NCI-H69 (cell line): ENCODE results near the gene GCNA.

Source experiments
- DNase-seq: peaks from one replicate; lab custom pipeline; 2025; lab: John Stamatoyannopoulos, UW

The GCNA gene

GRCh38 chrX:71578253-71579135, at the start of gene GCNA:
TSS of gene GCNA (plus strand) at chrX:71578437. CDS start at chrX:71580822, 2,385 bp downstream.
- no peak for DNase-seq

GRCh38 chrX:71532078-71532752, 46.0 kb upstream of the GCNA start:
- peak; percentile 62 for DNase-seq

- peak; percentile 97 for DNase-seq
Observed at GRCh38 chrX:71532753-71533425, 45.3 kb upstream of the GCNA start, which contains the start of gene OGT. TSS of gene OGT (plus strand) at chrX:71533104. CDS start at chrX:71533300, 196 bp downstream.

- DNase-seq = peak; percentile 60
Observed at GRCh38 chrX:71533516-71533850, 44.8 kb upstream of the GCNA start.

- peak; percentile 83 for DNase-seq
Observed at GRCh38 chrX:71533851-71534561, 44.2 kb upstream of the GCNA start.

- DNase-seq = peak; percentile 19
Observed at GRCh38 chrX:71534773-71535544, 43.3 kb upstream of the GCNA start.

GRCh38 chrX:71536285-71536684, 42.0 kb upstream of the GCNA start:
- no peak for DNase-seq

- no peak for DNase-seq
Observed at GRCh38 chrX:71537743-71538142, 40.5 kb upstream of the GCNA start.

- no peak for DNase-seq
Observed at GRCh38 chrX:71540801-71541200, 37.4 kb upstream of the GCNA start.

GRCh38 chrX:71541210-71542022, 36.8 kb upstream of the GCNA start:
- DNase-seq = no peak

- DNase-seq = peak; percentile 18
Observed at GRCh38 chrX:71542411-71542810, 35.8 kb upstream of the GCNA start.

- no peak for DNase-seq
Observed at GRCh38 chrX:71542825-71543224, 35.4 kb upstream of the GCNA start.

GRCh38 chrX:71543316-71543715, 34.9 kb upstream of the GCNA start:
- no peak for DNase-seq

GRCh38 chrX:71545364-71545763, 32.9 kb upstream of the GCNA start:
- no peak for DNase-seq

GRCh38 chrX:71546879-71547278, 31.4 kb upstream of the GCNA start:
- DNase-seq = no peak

- no peak for DNase-seq
Observed at GRCh38 chrX:71547339-71547738, 30.9 kb upstream of the GCNA start.

- DNase-seq = no peak
Observed at GRCh38 chrX:71549986-71550385, 28.3 kb upstream of the GCNA start.

GRCh38 chrX:71550578-71550977, 27.7 kb upstream of the GCNA start:
- no peak for DNase-seq

- no peak for DNase-seq
Observed at GRCh38 chrX:71556036-71556435, 22.2 kb upstream of the GCNA start.

GRCh38 chrX:71558920-71559319, 19.3 kb upstream of the GCNA start:
- no peak for DNase-seq
